HCT116 (cell line): ENCODE measurements around the gene RPL22L1. TPM values are rescaled to one million over a fixed set of nuclear protein-coding genes. Genes with fewer than 3 reads are reported as not detected.

ENCODE experiments used
- ATAC-seq: fragments of 200-7000 bp; cut with Tn5 transposase; 2 replicates; pipeline ENCODE4 v1.9.1; 2020; ENCODE audit warnings: mild to moderate bottlenecking, moderate library complexity
- BruUV-seq: library from RNA; stranded (reverse); fragments of 400-500 nt; replicated peaks from 2 replicates; lab custom pipeline; 2021; lab: Mats Ljungman, UMichigan
- CTCF ChIA-PET: fragments of 300-600 bp; sonication (Branson Sonifier 250); formaldehyde crosslinking; loops from one replicate; lab custom pipeline; 2021; ENCODE audit warnings: antibody characterized with exemption; lab: Charles Lee
- POLR2A ChIA-PET: fragments of 300-600, 350-600 bp; sonication (Branson Sonifier 250); formaldehyde crosslinking; loops from one replicate; lab custom pipeline; 2021; ENCODE audit warnings: antibody characterized with exemption; lab: Charles Lee
- RAD21 ChIA-PET, 2 experiments: fragments of 300-600 bp; sonication (Branson Sonifier 250); formaldehyde crosslinking; loops; one replicate each; lab custom pipeline; 2023; ENCODE audit warnings: low total read pairs in 2 of 2; ENCODE audit not compliant: uncharacterized antibody in 2 of 2, unreplicated experiment in 2 of 2, low non-redundant PET in 1 of 2; lab: Charles Lee
- DNase-seq: peaks from one replicate; pipeline ENCODE4 v3.0.0-alpha.2; 2010; ENCODE audit warnings: low read depth, low spot score
- H2AFZ ChIP-seq: fragments of 200-600 bp; shearing (Covaris generic), sonication (generic); 2 replicates; pipeline ENCODE4 v1.6.1; 2017; ENCODE audit warnings: low read depth, mixed run types, mixed read lengths, antibody characterized with exemption, low read length; ENCODE audit not compliant: poor library complexity, severe bottlenecking
- H3K27ac ChIP-seq: 2 replicates; pipeline ENCODE4 v1.5.1; 2012; ENCODE audit warnings: low read depth, low read length
- H3K27me3 ChIP-seq: fragments of 200-600 bp; sonication (generic); 2 replicates; pipeline ENCODE4 v1.6.1; 2016; ENCODE audit warnings: mixed run types, low read length, mixed read lengths; ENCODE audit not compliant: insufficient read depth
- H3K36me3 ChIP-seq, 2 experiments: fragments of 200-500 bp in 1 of 2; fragments of 200-600 bp in 1 of 2; sonication (Bioruptor generic) in 1 of 2; sonication (generic) in 1 of 2; 2 replicates each; pipeline versions ENCODE4 v1.5.1 to v1.6.1; 2014 to 2016; ENCODE audit warnings: low read length in 2 of 2, inconsistent platforms in 1 of 2, mixed read lengths in 1 of 2, mixed run types in 1 of 2; ENCODE audit not compliant: insufficient read depth in 2 of 2, control insufficient read depth in 1 of 2
- H3K4me1 ChIP-seq, 2 experiments: fragments of 200-600 bp in 1 of 2; sonication (generic) in 1 of 2; 2 replicates each; pipeline versions ENCODE4 v1.5.1 to v1.6.1; 2012 to 2017; ENCODE audit warnings: low read length in 2 of 2, inconsistent platforms in 1 of 2, mild to moderate bottlenecking in 1 of 2, mixed read lengths in 1 of 2, mixed run types in 1 of 2, moderate library complexity in 1 of 2; ENCODE audit not compliant: insufficient read depth in 2 of 2, control insufficient read depth in 1 of 2
- H3K4me2 ChIP-seq: fragments of 200-600 bp; sonication (generic); 2 replicates; pipeline ENCODE4 v1.6.1; 2017; ENCODE audit warnings: mixed run types, low read length, mixed read lengths
- H3K4me3 ChIP-seq, 2 experiments: fragments of 200-600 bp in 1 of 2; sonication (generic) in 1 of 2; replicated peaks in 1 of 2; 2 replicates each; pipeline ENCODE4 v1.5.1; 2011 to 2016; ENCODE audit warnings: low read length in 2 of 2, control low read depth in 1 of 2, low read depth in 1 of 2, mild to moderate bottlenecking in 1 of 2, mixed read lengths in 1 of 2, mixed run types in 1 of 2
- H3K79me2 ChIP-seq: fragments of 200-600 bp; sonication (generic); 2 replicates; pipeline ENCODE4 v1.6.1; 2017; ENCODE audit warnings: mild to moderate bottlenecking, mixed run types, low read length, moderate library complexity, mixed read lengths; ENCODE audit not compliant: insufficient read depth
- H3K9ac ChIP-seq: fragments of 200-600 bp; sonication (generic); 2 replicates; pipeline ENCODE4 v1.6.1; 2016; ENCODE audit warnings: low read length, mixed read lengths
- H3K9me2 ChIP-seq: fragments of 200-600 bp; sonication (generic), shearing (Covaris generic); 2 replicates; pipeline ENCODE4 v1.6.1; 2017; ENCODE audit warnings: mixed run types, mild to moderate bottlenecking, moderate library complexity; ENCODE audit not compliant: insufficient read depth
- H3K9me3 ChIP-seq, 2 experiments: fragments of 200-500 bp in 1 of 2; fragments of 200-600 bp in 1 of 2; sonication (Bioruptor generic) in 1 of 2; sonication (generic) in 1 of 2; 2 replicates each; pipeline ENCODE4 v1.6.1; 2014 to 2017; ENCODE audit warnings: low read length in 2 of 2, mixed read lengths in 2 of 2, inconsistent platforms in 1 of 2, low read depth in 1 of 2, mild to moderate bottlenecking in 1 of 2, mixed run types in 1 of 2, moderate library complexity in 1 of 2; ENCODE audit not compliant: control insufficient read depth in 1 of 2, insufficient read depth in 1 of 2
- H4K20me1 ChIP-seq: fragments of 200-600 bp; sonication (generic), shearing (Covaris generic); 2 replicates; pipeline ENCODE4 v1.6.1; 2017; ENCODE audit warnings: mixed run types, mild to moderate bottlenecking, moderate library complexity; ENCODE audit not compliant: insufficient read depth
- CEBPB ChIP-seq: IDR thresholded peaks from 2 replicates; pipeline ENCODE4 v1.6.1; 2012; ENCODE audit warnings: low read depth
- EGR1 ChIP-seq: IDR thresholded peaks from 2 replicates; pipeline ENCODE4 v1.6.1; 2012; ENCODE audit warnings: low read depth
- ELF1 ChIP-seq: IDR thresholded peaks from 2 replicates; pipeline ENCODE4 v1.6.1; 2012; ENCODE audit warnings: low read depth, borderline replicate concordance
- EZH2 ChIP-seq: fragments of 200-600 bp; sonication (generic); IDR thresholded peaks from 2 replicates; pipeline ENCODE4 v1.6.1; 2017; ENCODE audit warnings: antibody characterized with exemption, mixed run types
- EZH2phosphoT487 ChIP-seq: fragments of 200-600 bp; IDR thresholded peaks from 2 replicates; pipeline ENCODE4 v1.6.1; 2018; ENCODE audit warnings: antibody characterized with exemption, borderline replicate concordance
- FOSL1 ChIP-seq: IDR thresholded peaks from 2 replicates; pipeline ENCODE4 v1.6.1; 2012; ENCODE audit warnings: low read depth
- POLR2A ChIP-seq: IDR thresholded peaks from 2 replicates; pipeline ENCODE4 v1.7.0; 2011; ENCODE audit warnings: borderline replicate concordance; ENCODE audit not compliant: insufficient read depth, insufficient read length; ENCODE audit errors: extremely low read depth
- POLR2AphosphoS5 ChIP-seq: IDR thresholded peaks from 2 replicates; pipeline ENCODE4 v1.6.1; 2011; ENCODE audit warnings: mild to moderate bottlenecking, low read depth, low read length, moderate library complexity
- RAD21 ChIP-seq: IDR thresholded peaks from 2 replicates; pipeline ENCODE4 v1.6.1; 2012; ENCODE audit warnings: low read depth, mild to moderate bottlenecking
- REST ChIP-seq: IDR thresholded peaks from 2 replicates; pipeline ENCODE4 v1.6.1; 2012; ENCODE audit warnings: low read depth
- SIN3A ChIP-seq: IDR thresholded peaks from 2 replicates; pipeline ENCODE4 v1.6.1; 2012; ENCODE audit warnings: low read depth
- SP1 ChIP-seq: IDR thresholded peaks from 2 replicates; pipeline ENCODE4 v1.6.1; 2012; ENCODE audit warnings: low read depth
- SRF ChIP-seq: IDR thresholded peaks from 2 replicates; pipeline ENCODE4 v1.6.1; 2012; ENCODE audit warnings: low read depth
- TCF7L2 ChIP-seq: IDR thresholded peaks from 2 replicates; pipeline ENCODE4 v1.7.0; 2011; ENCODE audit warnings: borderline replicate concordance, inconsistent platforms; ENCODE audit not compliant: insufficient read depth, insufficient read length; ENCODE audit errors: extremely low read depth
- ZFX ChIP-seq: fragments of 450-650 bp; IDR thresholded peaks from 2 replicates; pipeline ENCODE4 v1.6.1; 2017
- ZNF274 ChIP-seq: fragments of 200-500 bp; sonication (Bioruptor generic); IDR thresholded peaks from 2 replicates; pipeline ENCODE4 v1.6.1; 2014; ENCODE audit warnings: mild to moderate bottlenecking, low read depth, low read length, inconsistent platforms
- intact Hi-C: fragments of 100-400 bp; cut with micrococcal nuclease; formaldehyde crosslinking; loops from 2 replicates; pipeline ENCODE4 v1.10.0; 2022
- total RNA-seq: library from RNA; stranded (reverse); gene quantifications from one replicate; pipeline ENCODE4 v1.2.1, GENCODE V29; 2021; ENCODE audit not compliant: unreplicated experiment
- TF ChIP-seq, protein P1 (sequence below): IDR thresholded peaks from 2 replicates; pipeline ENCODE4 v1.6.1; 2012
- TF ChIP-seq, protein P2 (sequence below): IDR thresholded peaks from 2 replicates; pipeline ENCODE4 v1.6.1; 2011; ENCODE audit warnings: mild to moderate bottlenecking, low read length, moderate library complexity; ENCODE audit not compliant: insufficient replicate concordance; ENCODE audit errors: extremely low read depth

Gene RPL22L1
- total RNA-seq, 1 experiment from 2014 or later: 492 TPM

- TF ChIP-seq REST: no peak
- TF ChIP-seq SRF: no peak
- no peak for TF ChIP-seq RAD21
- TF ChIP-seq EZH2: no peak
- no peak for TF ChIP-seq ZNF274
- TF ChIP-seq ELF1: no peak
Observed at GRCh38 chr3:170889630-170890029, 19.6 kb upstream of the RPL22L1 start (continued).

DNA sequence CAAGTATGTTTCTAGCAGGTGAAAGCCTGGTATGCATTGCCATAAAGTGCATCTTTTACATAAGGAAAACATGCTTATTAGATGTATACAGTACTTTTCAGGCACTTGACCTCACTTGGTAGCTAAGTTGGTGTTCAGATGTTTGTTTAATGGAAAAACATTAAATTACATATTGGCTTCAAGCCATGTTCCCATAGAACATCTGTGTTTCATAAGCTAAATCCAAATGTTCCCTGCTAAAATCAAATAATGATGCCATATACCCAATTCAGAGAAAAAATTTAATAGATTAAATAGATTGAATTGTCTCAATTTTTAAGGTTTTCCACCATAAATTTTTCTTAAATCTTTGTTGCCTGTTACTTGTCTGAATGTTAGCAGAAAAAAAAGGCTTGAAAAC, 19.1 kb upstream of the RPL22L1 start:
- POLR2A ChIA-PET: no interaction called here
- no peak overlapping the region for H3K9ac ChIP-seq
- no TSS peak for BruUV-seq

More for the DNA sequence above, 19.1 kb upstream of the RPL22L1 start:
- ATAC-seq (no peak), DNase-seq (no peak)
- Histone ChIP-seq H3K4me3 (no peak overlapping the region), H3K27me3 (no peaks in the 10 kb centered on the region), H4K20me1 (no peaks in the 10 kb centered on the region), H3K36me3 (no peaks in the 10 kb centered on the region), H3K4me1 (no peaks in the 10 kb centered on the region), H3K9me2 (no peaks in the 10 kb centered on the region), H2AFZ (no peak overlapping the region), H3K9me3 (no peaks in the 10 kb centered on the region), H3K79me2 (no peaks in the 10 kb centered on the region), H3K27ac (no peak overlapping the region), H3K4me2 (no peak overlapping the region)
- no peak for TF ChIP-seq ZNF274
- TF ChIP-seq, protein P1, sequence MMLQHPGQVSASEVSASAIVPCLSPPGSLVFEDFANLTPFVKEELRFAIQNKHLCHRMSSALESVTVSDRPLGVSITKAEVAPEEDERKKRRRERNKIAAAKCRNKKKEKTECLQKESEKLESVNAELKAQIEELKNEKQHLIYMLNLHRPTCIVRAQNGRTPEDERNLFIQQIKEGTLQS: no peak
- TF ChIP-seq EGR1: no peak
- TF ChIP-seq EZH2phosphoT487: no peak
- no peak for TF ChIP-seq SP1
- no peak for TF ChIP-seq FOSL1
- TF ChIP-seq REST: no peak
- TF ChIP-seq POLR2AphosphoS5: no peak
- TF ChIP-seq EZH2: no peak
- TF ChIP-seq SRF: no peak
- no peak for TF ChIP-seq TCF7L2
- TF ChIP-seq POLR2A: no peak
- no peak for TF ChIP-seq SIN3A
- TF ChIP-seq RAD21: no peak
- TF ChIP-seq CEBPB: no peak
- no peak for TF ChIP-seq ZFX
- TF ChIP-seq, protein P2, sequence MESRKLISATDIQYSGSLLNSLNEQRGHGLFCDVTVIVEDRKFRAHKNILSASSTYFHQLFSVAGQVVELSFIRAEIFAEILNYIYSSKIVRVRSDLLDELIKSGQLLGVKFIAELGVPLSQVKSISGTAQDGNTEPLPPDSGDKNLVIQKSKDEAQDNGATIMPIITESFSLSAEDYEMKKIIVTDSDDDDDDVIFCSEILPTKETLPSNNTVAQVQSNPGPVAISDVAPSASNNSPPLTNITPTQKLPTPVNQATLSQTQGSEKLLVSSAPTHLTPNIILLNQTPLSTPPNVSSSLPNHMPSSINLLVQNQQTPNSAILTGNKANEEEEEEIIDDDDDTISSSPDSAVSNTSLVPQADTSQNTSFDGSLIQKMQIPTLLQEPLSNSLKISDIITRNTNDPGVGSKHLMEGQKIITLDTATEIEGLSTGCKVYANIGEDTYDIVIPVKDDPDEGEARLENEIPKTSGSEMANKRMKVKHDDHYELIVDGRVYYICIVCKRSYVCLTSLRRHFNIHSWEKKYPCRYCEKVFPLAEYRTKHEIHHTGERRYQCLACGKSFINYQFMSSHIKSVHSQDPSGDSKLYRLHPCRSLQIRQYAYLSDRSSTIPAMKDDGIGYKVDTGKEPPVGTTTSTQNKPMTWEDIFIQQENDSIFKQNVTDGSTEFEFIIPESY: no peak
- CTCF ChIA-PET: no interaction called here
- intact Hi-C loops: no loop called here
- RAD21 ChIA-PET: no interaction called here
